H1 (cell line): ENCODE measurements around the gene TATDN2. TPM values are rescaled to one million over a fixed set of nuclear protein-coding genes. Genes with fewer than 3 reads are reported as not detected.
A peak's percentile ranks its signal among the peaks of the same experiment; 100 is the strongest.

Experiments
- CTCF ChIA-PET: fragments of 300-600 bp; sonication (Branson Sonifier 250); formaldehyde crosslinking; loops from one replicate; lab custom pipeline; 2021; ENCODE audit not compliant: partially characterized antibody; lab: Charles Lee
- POLR2A ChIA-PET: fragments of 300-600 bp; sonication (Branson Sonifier 250); formaldehyde crosslinking; loops from one replicate; lab custom pipeline; 2021; ENCODE audit warnings: inconsistent platforms; ENCODE audit not compliant: partially characterized antibody; lab: Charles Lee
- DNase-seq, 2 experiments: peaks; one replicate each; pipeline versions ENCODE4 v3.0.0 to v3.0.0-alpha.2; 2010 to 2022; ENCODE audit warnings: low spot score in 2 of 2, low read depth in 1 of 2, mixed read lengths in 1 of 2
- FAIRE-seq: peaks from 2 replicates; lab custom pipeline; 2011; peaks lifted over from hg19 to GRCh38; lab: Jason Lieb, UNC
- H2AFZ ChIP-seq: 2 replicates; pipeline ENCODE4 v1.8.1; 2012; ENCODE audit warnings: low read length, inconsistent platforms
- H2AK5ac ChIP-seq: 2 replicates; pipeline ENCODE4 v1.6.1; 2013; ENCODE audit warnings: low read depth, low read length
- H2BK120ac ChIP-seq: replicated peaks from 2 replicates; pipeline ENCODE3; 2013; ENCODE audit warnings: low read depth, low read length, inconsistent platforms
- H2BK12ac ChIP-seq: 2 replicates; pipeline ENCODE4 v1.6.1; 2013; ENCODE audit warnings: low read depth, low read length
- H2BK15ac ChIP-seq: 2 replicates; pipeline ENCODE4 v1.6.1; 2013; ENCODE audit warnings: low read length
- H2BK20ac ChIP-seq: 2 replicates; pipeline ENCODE4 v1.6.1; 2013; ENCODE audit warnings: low read length
- H2BK5ac ChIP-seq: 2 replicates; pipeline ENCODE4 v1.6.1; 2013; ENCODE audit warnings: low read depth, low read length
- H3K14ac ChIP-seq: 2 replicates; pipeline ENCODE4 v1.6.1; 2013; ENCODE audit warnings: inconsistent platforms; ENCODE audit not compliant: insufficient read length
- H3K18ac ChIP-seq: 2 replicates; pipeline ENCODE4 v1.6.1; 2013; ENCODE audit warnings: low read length; ENCODE audit errors: extremely low read depth
- H3K23ac ChIP-seq: 2 replicates; pipeline ENCODE4 v1.6.1; 2013; ENCODE audit warnings: inconsistent platforms; ENCODE audit not compliant: insufficient read length
- H3K23me2 ChIP-seq: 2 replicates; pipeline ENCODE4 v1.6.1; 2013; ENCODE audit warnings: low read depth, low read length
- H3K27ac ChIP-seq: 2 replicates; pipeline ENCODE4 v1.6.1; 2011; ENCODE audit warnings: low read depth, low read length, inconsistent platforms
- H3K27me3 ChIP-seq, 4 experiments: replicated peaks in 1 of 4; 1 replicate in 1 of 4; 2 replicates in 3 of 4; pipeline versions ENCODE4 v1.6.1 to v1.8.1; 2011 to 2013; ENCODE audit warnings: low read length in 3 of 4, mild to moderate bottlenecking in 3 of 4, inconsistent platforms in 2 of 4, mixed read lengths in 2 of 4, moderate library complexity in 1 of 4; ENCODE audit not compliant: control insufficient read depth in 3 of 4, insufficient read depth in 3 of 4; ENCODE audit errors: extremely low read depth in 1 of 4
- H3K36me3 ChIP-seq, 4 experiments: 2 replicates each; pipeline versions ENCODE4 v1.6.1 to v1.8.1; 2011 to 2013; ENCODE audit warnings: mild to moderate bottlenecking in 4 of 4, low read length in 3 of 4, moderate library complexity in 2 of 4, control low read depth in 1 of 4, inconsistent platforms in 1 of 4; ENCODE audit not compliant: insufficient read depth in 4 of 4, control insufficient read depth in 2 of 4
- H3K4ac ChIP-seq: replicated peaks from 2 replicates; pipeline ENCODE3; 2013; ENCODE audit warnings: low read length, low read depth, mixed read lengths, inconsistent platforms; ENCODE audit not compliant: insufficient read length
- H3K4me1 ChIP-seq, 4 experiments: replicated peaks in 1 of 4; 1 replicate in 1 of 4; 2 replicates in 3 of 4; pipeline versions ENCODE4 v1.6.1 to v1.8.1; 2011 to 2013; ENCODE audit warnings: low read length in 3 of 4, inconsistent platforms in 2 of 4, mixed read lengths in 1 of 4; ENCODE audit not compliant: insufficient read depth in 4 of 4, control insufficient read depth in 3 of 4
- H3K4me2 ChIP-seq, 2 experiments: 2 replicates each; pipeline versions ENCODE4 v1.6.1 to v1.8.1; 2011 to 2013; ENCODE audit warnings: low read depth in 2 of 2, low read length in 2 of 2, control low read depth in 1 of 2, inconsistent platforms in 1 of 2, mild to moderate bottlenecking in 1 of 2; ENCODE audit not compliant: insufficient read depth in 1 of 2
- H3K4me3 ChIP-seq, 4 experiments: fragments of 200-600, 300-600 bp in 1 of 4; sonication (generic), shearing (Covaris generic), sonication (Bioruptor Twin) in 1 of 4; 2 replicates each; pipeline versions ENCODE4 v1.5.1 to v1.8.1; 2011 to 2016; ENCODE audit warnings: low read length in 4 of 4, low read depth in 3 of 4, control low read depth in 2 of 4, inconsistent platforms in 2 of 4, mild to moderate bottlenecking in 2 of 4, mixed read lengths in 1 of 4, moderate library complexity in 1 of 4; ENCODE audit not compliant: insufficient read depth in 2 of 4; ENCODE audit errors: extremely low read depth in 1 of 4
- H3K56ac ChIP-seq: replicated peaks from 2 replicates; pipeline ENCODE3; 2013; ENCODE audit warnings: low read depth, mild to moderate bottlenecking, mixed read lengths, low read length, inconsistent platforms; ENCODE audit not compliant: insufficient read length
- H3K79me1 ChIP-seq: 2 replicates; pipeline ENCODE4 v1.6.1; 2013; ENCODE audit warnings: low read depth, low read length, control low read depth
- H3K79me2 ChIP-seq, 2 experiments: 2 replicates each; pipeline versions ENCODE4 v1.6.1 to v1.8.1; 2012 to 2013; ENCODE audit warnings: low read length in 2 of 2, mild to moderate bottlenecking in 2 of 2, inconsistent platforms in 1 of 2; ENCODE audit not compliant: insufficient read depth in 2 of 2, control insufficient read depth in 1 of 2
- H3K9ac ChIP-seq, 4 experiments: replicated peaks in 1 of 4; 1 replicate in 1 of 4; 2 replicates in 3 of 4; pipeline versions ENCODE4 v1.6.1 to v1.8.1; 2011 to 2013; ENCODE audit warnings: low read depth in 3 of 4, low read length in 3 of 4, control low read depth in 2 of 4, mild to moderate bottlenecking in 2 of 4, moderate library complexity in 2 of 4, inconsistent platforms in 1 of 4; ENCODE audit errors: extremely low read depth in 1 of 4
- H3K9me3 ChIP-seq, 2 experiments: 2 replicates each; pipeline versions ENCODE4 v1.6.1 to v1.8.1; 2012 to 2013; ENCODE audit warnings: mild to moderate bottlenecking in 2 of 2, moderate library complexity in 2 of 2, control low read depth in 1 of 2, inconsistent platforms in 1 of 2, low read depth in 1 of 2, low read length in 1 of 2, mixed read lengths in 1 of 2; ENCODE audit not compliant: insufficient read depth in 2 of 2
- H4K20me1 ChIP-seq, 2 experiments: replicated peaks in 1 of 2; 2 replicates each; pipeline versions ENCODE3 to v1.8.1; 2011 to 2013; ENCODE audit warnings: inconsistent platforms in 2 of 2, low read length in 2 of 2, mild to moderate bottlenecking in 1 of 2; ENCODE audit not compliant: insufficient read depth in 2 of 2, control insufficient read depth in 1 of 2
- H4K5ac ChIP-seq: 2 replicates; pipeline ENCODE4 v1.6.1; 2013; ENCODE audit warnings: low read length, low read depth, mixed read lengths, inconsistent platforms; ENCODE audit not compliant: insufficient read length
- H4K8ac ChIP-seq: 2 replicates; pipeline ENCODE4 v1.8.0; 2013; ENCODE audit warnings: mild to moderate bottlenecking, moderate library complexity, low read length, inconsistent platforms; ENCODE audit not compliant: insufficient read depth; ENCODE audit errors: extremely low read depth
- H4K91ac ChIP-seq: replicated peaks from 2 replicates; pipeline ENCODE3; 2013; ENCODE audit warnings: low read length, mixed read lengths, inconsistent platforms; ENCODE audit not compliant: insufficient read length
- PHF8 ChIP-seq: fragments of 200-600 bp; sonication (generic); conservative IDR thresholded peaks from 2 replicates; pipeline ENCODE4 v1.7.1; 2012; ENCODE audit warnings: low read depth, mild to moderate bottlenecking, inconsistent platforms, low read length, moderate library complexity
- POU5F1 ChIP-seq: IDR thresholded peaks from 2 replicates; pipeline ENCODE4 v1.6.1; 2011; ENCODE audit warnings: low read depth, mild to moderate bottlenecking, low read length, moderate library complexity
- TAF7 ChIP-seq: optimal IDR thresholded peaks from 2 replicates; pipeline ENCODE3; 2011; ENCODE audit warnings: low read depth, mild to moderate bottlenecking, inconsistent platforms, low read length, moderate library complexity, borderline replicate concordance
- TCF12 ChIP-seq: IDR thresholded peaks from 2 replicates; pipeline ENCODE4 v1.6.1; 2011; ENCODE audit warnings: low read depth, mild to moderate bottlenecking, low read length
- WGBS, 2 experiments: shearing (Covaris generic) in 1 of 2; methylation state at CpG; one replicate each; pipeline versions ENCODE4 v1.1.6 to v1.1.7; 2013 to 2015; ENCODE audit warnings: low lambda C conversion rate in 2 of 2, mixed read lengths in 2 of 2, inconsistent platforms in 1 of 2, low coverage in 1 of 2, missing lambda C conversion rate in 1 of 2; ENCODE audit not compliant: insufficient replicate concordance in 2 of 2, insufficient coverage in 1 of 2, insufficient read length in 1 of 2; ENCODE audit errors: extremely low coverage in 1 of 2, missing lambda C conversion rate in 1 of 2; 5-methylcytosine and 5-hydroxymethylcytosine counted together
- polyA plus RNA-seq, 7 experiments: library from polyadenylated mRNA; depleted of rRNA in 3 of 7; stranded (reverse) in 5 of 7; unstranded in 2 of 7; fragments of >200 nt in 5 of 7; fragments of 200-250 nt in 2 of 7; gene quantifications; 1 replicate in 5 of 7; 2 replicates in 1 of 7; 4 replicates in 1 of 7; pipeline versions ENCODE4 v1.2.1 to v1.2.3, GENCODE V29; 2011 to 2013; ENCODE audit warnings: missing spikeins in 2 of 7, mixed read lengths in 2 of 7
- total RNA-seq: library from RNA; stranded (reverse); fragmentation: NEBNext Ultra II Directional; extraction: Animal tissue kit (Norgen Biotek cat#: 25700); gene quantifications from 2 replicates; pipeline ENCODE4 v1.2.1, GENCODE V29; 2021
- TF ChIP-seq, protein P1 (sequence below): IDR thresholded peaks from 2 replicates; pipeline ENCODE4 v1.6.1; 2012; ENCODE audit warnings: inconsistent platforms
- TF ChIP-seq, protein P2 (sequence below): IDR thresholded peaks from 2 replicates; pipeline ENCODE4 v1.6.1; 2012; ENCODE audit warnings: inconsistent platforms

TATDN2 gene
- total and polyA plus RNA-seq, 2 of the 8 experiments (the other 6 are each of a cell fraction or from before 2014, with no cell fraction given): 12.1 to 34.8 TPM

DNA sequence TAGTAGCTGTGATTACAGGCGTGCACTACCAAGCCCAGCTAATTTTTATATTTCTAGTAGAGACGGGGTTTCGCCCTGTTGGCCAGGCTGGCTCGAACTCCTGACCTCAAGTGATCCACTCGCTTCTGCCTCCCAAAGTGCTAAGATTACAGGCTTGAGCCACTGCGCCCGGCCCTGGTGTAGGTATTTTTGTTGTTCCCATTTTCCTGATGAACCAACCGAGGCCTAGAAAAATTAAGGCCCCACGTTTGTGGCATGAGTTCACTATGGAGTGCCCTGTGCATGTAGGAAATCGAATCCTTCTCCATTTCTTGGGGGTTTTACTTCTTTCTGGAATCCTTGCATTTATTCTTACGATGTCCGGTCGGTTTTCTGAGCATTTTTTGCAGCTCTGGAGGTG lies 14.3 kb upstream of the TATDN2 start:
- Histone ChIP-seq H3K4me3 (no peak overlapping the region), H2BK12ac (0 out of 2 replicates have a peak overlapping the region, but pooled peaks have one; percentile 80), H3K9ac (no peak overlapping the region), H3K4me2 (no peak overlapping the region), H3K23me2 (no peaks in the 10 kb centered on the region; the same call in 1 of the 2 replicates), H4K5ac (no peak overlapping the region), H2BK20ac (no peak overlapping the region; the same call in 1 of the 2 replicates), H3K14ac (no peak overlapping the region), H3K27ac (no peak overlapping the region), H3K4ac (no peak overlapping the region), H3K9me3 (no peaks in the 10 kb centered on the region), H3K27me3 (no peaks in the 10 kb centered on the region), H3K18ac (no peak overlapping the region), H3K23ac (no peak overlapping the region), H3K4me1 (peaks cover 0 to 2% (median 1%) of the 10 kb centered on the region in 4 experiments; a peak in 1 of 7 replicates), H3K79me2 (no peaks in the 10 kb centered on the region), H4K91ac (peak overlapping the region; percentile 81), H3K56ac (no peak overlapping the region), H2AK5ac (no peak overlapping the region), H2BK15ac (no peak overlapping the region; the same call in 1 of the 2 replicates), H2BK120ac (no peak overlapping the region), H3K36me3 (peaks cover 0 to under 1% (median 0%) of the 10 kb centered on the region in 4 experiments; a peak in 1 of 8 replicates), H2AFZ (no peak overlapping the region), H2BK5ac (0 out of 2 replicates have a peak overlapping the region, but pooled peaks have one; percentile 32), H4K8ac (no peak overlapping the region), H3K79me1 (no peaks in the 10 kb centered on the region), H4K20me1 (no peaks in the 10 kb centered on the region)
- TF ChIP-seq TCF12 (no peak), POU5F1 (no peak), TAF7 (no peak), PHF8 (no peak)
- TF ChIP-seq, protein P1, sequence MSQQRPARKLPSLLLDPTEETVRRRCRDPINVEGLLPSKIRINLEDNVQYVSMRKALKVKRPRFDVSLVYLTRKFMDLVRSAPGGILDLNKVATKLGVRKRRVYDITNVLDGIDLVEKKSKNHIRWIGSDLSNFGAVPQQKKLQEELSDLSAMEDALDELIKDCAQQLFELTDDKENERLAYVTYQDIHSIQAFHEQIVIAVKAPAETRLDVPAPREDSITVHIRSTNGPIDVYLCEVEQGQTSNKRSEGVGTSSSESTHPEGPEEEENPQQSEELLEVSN: no peak
- TF ChIP-seq, protein P2, sequence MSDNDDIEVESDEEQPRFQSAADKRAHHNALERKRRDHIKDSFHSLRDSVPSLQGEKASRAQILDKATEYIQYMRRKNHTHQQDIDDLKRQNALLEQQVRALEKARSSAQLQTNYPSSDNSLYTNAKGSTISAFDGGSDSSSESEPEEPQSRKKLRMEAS: no peak
- WGBS, 2 experiments: 92% methylated on average over 13 of the region's 13 CpGs; no CpG with 5 or more reads in 1 of the 2 experiments
- POLR2A ChIA-PET: no interaction called here
- CTCF ChIA-PET: interaction anchor here (1.1 to 2.1 kb wide), 3 partner anchors 30 to 69 kb away, joined by 3 to 9 read pairs (median 6); partner anchors contain the start of gene IRAK2
- no peak for FAIRE-seq
- DNase-seq: no peak
